Adrenal gland (tissue), 12 donors: Measurements from ENCODE around the gene TMEM43. TPM values are rescaled to one million over a fixed set of nuclear protein-coding genes. Genes with fewer than 3 reads are reported as not detected.
"Not testable (repeated sequence)": the region's sequence is repeated elsewhere in the genome, so short reads cannot be mapped to it uniquely, and the experiment has no call there.

Source experiments
- DNase-seq, 7 donors: peaks; one replicate each; pipeline ENCODE4 v3.0.0-alpha.2; 2019 to 2020
- H3K27ac ChIP-seq, 5 donors: fragments of 200-600 bp; sonication (generic) in 4 of 5; 1 replicate in 3 of 5; 2 replicates in 2 of 5; pipeline versions ENCODE4 v1.5.1 to v1.8.0; 2016 to 2020; ENCODE audit warnings: mild to moderate bottlenecking in 1 of 5
- H3K27me3 ChIP-seq: fragments of 200-600 bp; 2 replicates; pipeline ENCODE4 v1.8.0; 2021
- H3K36me3 ChIP-seq, 2 donors: fragments of 200-600 bp; replicated peaks in 1 of 2; 1 replicate in 1 of 2; 2 replicates in 1 of 2; pipeline versions ENCODE4 v1.5.1 to v1.8.0; 2018 to 2022
- H3K4me1 ChIP-seq, 2 donors: fragments of 200-600 bp; replicated peaks in 1 of 2; 1 replicate in 1 of 2; 2 replicates in 1 of 2; pipeline versions ENCODE4 v1.5.1 to v1.8.0; 2018 to 2021
- H3K4me3 ChIP-seq, 4 donors: fragments of 200-600 bp; sonication (generic) in 3 of 4; one replicate each; pipeline ENCODE4 v1.5.1; 2016 to 2018
- H3K9me3 ChIP-seq, 3 donors: fragments of 200-600 bp; sonication (generic) in 1 of 3; replicated peaks in 1 of 3; 1 replicate in 2 of 3; 2 replicates in 1 of 3; pipeline versions ENCODE4 v1.5.1 to v1.8.0; 2016 to 2021
- POLR2A ChIP-seq, 2 donors: fragments of 450-650 bp; IDR thresholded peaks; one replicate each; pipeline ENCODE4 v1.6.1; 2017; ENCODE audit warnings: antibody characterized with exemption in 2 of 2, mild to moderate bottlenecking in 2 of 2, moderate library complexity in 1 of 2
- WGBS, 4 donors: extraction: QIAGEN DNeasy Blood & Tissue Kit in 2 of 4; methylation state at CpG; one replicate each; pipeline versions ENCODE4 v1.1.5 to v1.1.7; 2013 to 2017; 5-methylcytosine and 5-hydroxymethylcytosine counted together
- intact Hi-C, 2 donors: fragments of 100-400 bp; cut with DNase I; formaldehyde crosslinking; loops; one replicate each; pipeline versions ENCODE4 v1.14.1 to v1.15.0; 2022 to 2023
- polyA plus RNA-seq, 3 donors: library from polyadenylated mRNA; stranded (reverse); fragments of 200-250 nt in 2 of 3; fragments of 350-450 nt in 1 of 3; fragmentation: Illumina TruSeq in 1 of 3; extraction: RNeasy Lipid Tissue Mini Kit (QIAGEN cat#74804) in 1 of 3; gene quantifications; one replicate each; pipeline ENCODE4 v1.2.3, GENCODE V29; 2013 to 2014
- total RNA-seq, 9 donors: library from RNA; depleted of rRNA in 4 of 9; stranded (reverse); fragments of >200 nt in 4 of 9; fragments of 120-200 nt in 1 of 9; fragmentation: NEBNext Ultra II Directional in 1 of 9; extraction: Animal tissue kit (Norgen Biotek cat#: 25700) in 1 of 9; gene quantifications; one replicate each; pipeline versions ENCODE4 v1.1.0 to v1.2.4, GENCODE V29; 2013 to 2023
- TF ChIP-seq, protein P1 (sequence below), 6 experiments: fragments of 450-650 bp in 4 of 6; fragments of 200-600 bp in 2 of 6; sonication (generic) in 1 of 6; IDR thresholded peaks; 1 replicate in 5 of 6; 2 replicates in 1 of 6; pipeline versions ENCODE4 v1.5.1 to v1.8.0; 2016 to 2021; ENCODE audit warnings: antibody characterized with exemption in 6 of 6, mild to moderate bottlenecking in 2 of 6, moderate library complexity in 1 of 6
- donor health status: healthy with polysubstance abuse.
- donor health status: Bipolar disorder and iron deficiency.
- donor health status: DM: yes; HTN: yes; CAD: no.
- donor health status: DM: no; HTN: no; CAD: no.
- donor health status: DM: no; HTN: no; CAD: no.
- donor health status: DM: yes; HTN: yes; CAD: no.

Gene TMEM43
- total and polyA plus RNA-seq, 12 donors: 40.0 to 79.1 (median 56.5) TPM

DNA sequence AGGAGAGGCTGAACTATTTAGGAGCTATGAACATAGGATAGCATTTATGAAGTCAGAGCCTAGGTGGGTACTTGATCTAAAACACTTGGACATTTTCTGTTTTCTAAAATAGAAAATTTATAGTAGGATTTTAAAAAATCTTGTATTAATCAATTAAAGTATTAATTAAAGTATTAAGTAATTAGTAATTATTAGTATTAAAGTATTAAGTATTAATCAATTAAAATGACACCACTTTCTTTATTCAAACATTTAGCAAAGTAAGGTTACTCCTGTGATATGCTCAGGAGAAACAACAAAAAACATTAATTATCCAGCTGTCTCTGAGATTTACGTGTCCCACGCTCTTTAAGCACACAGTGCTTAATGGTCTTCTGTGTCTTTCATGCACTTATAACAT lies 32.4 kb upstream of the TMEM43 start:
- Histone ChIP-seq H3K36me3 (no peaks in the 10 kb centered on the region), H3K4me1 (no peaks in the 10 kb centered on the region), H3K9me3 (no peaks in the 10 kb centered on the region), H3K27me3 (no peaks in the 10 kb centered on the region), H3K27ac (no peak overlapping the region), H3K4me3 (no peak overlapping the region)
- intact Hi-C loops: no loop called here
- DNase-seq: no peak
- 85 to 94% (median 88%) methylated on average over 2 of the region's 2 CpGs for WGBS, 4 donors
- no peak for TF ChIP-seq POLR2A (IDR thresholded peaks at IDR 0.05)
- TF ChIP-seq, protein P1, sequence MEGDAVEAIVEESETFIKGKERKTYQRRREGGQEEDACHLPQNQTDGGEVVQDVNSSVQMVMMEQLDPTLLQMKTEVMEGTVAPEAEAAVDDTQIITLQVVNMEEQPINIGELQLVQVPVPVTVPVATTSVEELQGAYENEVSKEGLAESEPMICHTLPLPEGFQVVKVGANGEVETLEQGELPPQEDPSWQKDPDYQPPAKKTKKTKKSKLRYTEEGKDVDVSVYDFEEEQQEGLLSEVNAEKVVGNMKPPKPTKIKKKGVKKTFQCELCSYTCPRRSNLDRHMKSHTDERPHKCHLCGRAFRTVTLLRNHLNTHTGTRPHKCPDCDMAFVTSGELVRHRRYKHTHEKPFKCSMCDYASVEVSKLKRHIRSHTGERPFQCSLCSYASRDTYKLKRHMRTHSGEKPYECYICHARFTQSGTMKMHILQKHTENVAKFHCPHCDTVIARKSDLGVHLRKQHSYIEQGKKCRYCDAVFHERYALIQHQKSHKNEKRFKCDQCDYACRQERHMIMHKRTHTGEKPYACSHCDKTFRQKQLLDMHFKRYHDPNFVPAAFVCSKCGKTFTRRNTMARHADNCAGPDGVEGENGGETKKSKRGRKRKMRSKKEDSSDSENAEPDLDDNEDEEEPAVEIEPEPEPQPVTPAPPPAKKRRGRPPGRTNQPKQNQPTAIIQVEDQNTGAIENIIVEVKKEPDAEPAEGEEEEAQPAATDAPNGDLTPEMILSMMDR (IDR thresholded peaks at IDR 0.05): no peak

DNA sequence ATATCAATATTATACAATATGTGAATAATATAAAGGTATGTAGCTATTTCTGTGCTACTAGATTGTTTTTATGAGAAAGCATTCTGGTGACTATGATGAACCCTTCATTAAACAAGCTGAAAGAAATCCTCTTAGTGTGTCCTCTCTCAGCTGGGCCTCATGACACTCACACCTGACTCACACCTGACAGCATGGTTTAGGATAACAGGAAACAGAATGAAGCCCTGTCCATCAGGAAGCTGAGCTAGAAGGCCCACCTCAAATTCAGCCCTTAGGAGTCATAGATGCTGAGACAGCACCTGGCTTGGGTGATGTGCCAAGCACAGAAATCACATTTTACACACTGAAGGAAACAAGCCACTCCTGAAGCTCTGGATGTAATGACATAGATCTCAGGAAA lies 31.0 kb upstream of the TMEM43 start:
- H3K9me3 ChIP-seq: no peaks in the 10 kb centered on the region
- H3K4me3 ChIP-seq: no peak overlapping the region
- no peaks in the 10 kb centered on the region for H3K36me3 ChIP-seq
- H3K27me3 ChIP-seq: no peaks in the 10 kb centered on the region
- DNase-seq: no peak
- no peaks in the 10 kb centered on the region for H3K4me1 ChIP-seq
- TF ChIP-seq, protein P1 (IDR thresholded peaks at IDR 0.05): no peak
- no peak for TF ChIP-seq POLR2A (IDR thresholded peaks at IDR 0.05)
- H3K27ac ChIP-seq: no peak overlapping the region
- intact Hi-C loops: no loop called here

DNA sequence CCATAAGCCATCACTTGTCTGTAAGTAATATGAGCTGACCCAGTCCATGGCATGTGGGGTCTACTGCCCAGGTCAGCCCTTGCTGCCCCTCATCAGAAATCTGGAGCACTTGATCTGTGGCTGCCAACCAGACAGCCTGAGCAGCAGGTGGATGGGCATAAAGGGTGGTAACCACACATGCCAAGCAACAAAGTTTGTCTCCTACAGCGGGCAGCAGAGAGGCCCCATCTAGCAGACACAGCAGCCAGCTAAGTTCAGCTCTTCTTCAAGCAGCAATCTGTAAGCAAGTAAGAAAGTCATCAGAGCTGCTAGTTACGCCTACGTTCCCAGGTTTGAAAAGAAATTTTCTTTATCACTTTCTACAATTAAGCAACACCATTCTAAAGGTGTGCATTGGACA lies 28.1 kb upstream of the TMEM43 start:
- 80 to 92% (median 83%) methylated on average over 3 of the region's 3 CpGs for WGBS, 4 donors
- H3K9me3 ChIP-seq: no peaks in the 10 kb centered on the region

DNA sequence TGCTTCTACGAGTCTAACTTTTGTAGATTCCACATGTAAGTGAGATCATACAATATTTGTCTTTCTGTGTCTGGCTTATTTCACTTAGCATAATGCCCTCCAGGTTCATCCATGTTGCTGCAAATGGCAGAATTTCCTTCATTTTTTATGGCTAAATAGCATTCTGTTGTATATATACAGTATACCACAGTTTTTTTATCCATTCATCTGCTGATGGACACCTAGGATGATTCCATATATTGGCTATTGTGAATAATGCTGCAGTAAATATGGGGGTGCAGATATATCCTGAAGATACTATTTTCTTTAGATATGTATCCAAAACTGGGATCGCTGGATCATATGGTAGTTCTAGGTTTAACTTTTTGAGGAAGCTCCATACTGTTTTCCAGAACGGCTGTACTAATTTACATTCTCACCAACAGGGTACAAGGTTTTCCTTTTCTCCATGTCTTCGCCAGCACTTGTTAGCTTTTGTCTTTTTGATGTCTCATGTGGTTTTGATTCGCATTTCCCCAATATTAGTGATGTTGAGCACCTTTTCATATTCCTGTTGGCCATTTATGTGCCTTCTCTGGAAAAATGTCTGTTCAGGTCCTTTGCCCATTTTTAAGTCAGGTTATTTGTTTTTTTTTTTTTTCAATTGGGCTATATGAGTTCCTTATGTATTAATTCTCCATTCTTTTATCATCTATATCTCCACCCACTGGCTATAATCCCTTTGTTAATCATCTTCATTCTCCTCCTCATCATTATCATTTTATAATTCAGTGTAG lies 27.0 kb upstream of the TMEM43 start:
- Histone ChIP-seq H3K4me1 (no peaks in the 10 kb centered on the region), H3K27me3 (no peaks in the 10 kb centered on the region), H3K36me3 (no peaks in the 10 kb centered on the region), H3K4me3 (no peak overlapping the region), H3K27ac (no peak overlapping the region), H3K9me3 (no peaks in the 10 kb centered on the region)
- no peak for DNase-seq
- intact Hi-C loops: no loop called here
- WGBS, 4 donors: 83 to 95% (median 86%) methylated on average over 5 of the region's 5 CpGs
- no peak for TF ChIP-seq POLR2A (IDR thresholded peaks at IDR 0.05)
- TF ChIP-seq, protein P1 (IDR thresholded peaks at IDR 0.05): no peak

More for the DNA sequence above, 28.1 kb upstream of the TMEM43 start:
- no peak overlapping the region for H3K4me3 ChIP-seq
- TF ChIP-seq, protein P1 (IDR thresholded peaks at IDR 0.05): no peak
- no peak for TF ChIP-seq POLR2A (IDR thresholded peaks at IDR 0.05)
- no peaks in the 10 kb centered on the region for H3K4me1 ChIP-seq
- no peak for DNase-seq
- H3K27me3 ChIP-seq: no peaks in the 10 kb centered on the region
- intact Hi-C loops: no loop called here
- no peaks in the 10 kb centered on the region for H3K36me3 ChIP-seq
- H3K27ac ChIP-seq: no peak overlapping the region

DNA sequence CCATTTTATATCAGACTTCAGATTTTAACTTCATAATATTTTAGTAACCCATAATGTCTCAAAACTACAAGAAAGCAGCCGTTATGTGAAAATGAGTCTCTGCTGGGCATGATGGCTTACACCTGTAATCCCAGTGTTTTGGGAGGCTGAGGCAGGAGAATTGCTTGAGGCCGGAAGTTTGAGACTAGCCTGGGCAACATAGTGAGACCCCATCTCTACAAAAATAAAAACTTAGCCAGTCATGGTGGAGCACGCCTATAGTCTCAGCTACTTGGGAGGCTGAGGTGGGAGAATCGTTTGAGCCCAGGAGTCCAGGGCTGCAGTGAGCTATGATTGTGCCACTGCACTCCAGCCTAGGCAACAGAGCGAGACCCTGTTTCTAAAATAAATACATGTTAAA lies 15.0 kb upstream of the TMEM43 start:
- H3K27me3 ChIP-seq, H3K4me3 ChIP-seq: not testable (repeated sequence)

More for the DNA sequence above, 15.0 kb upstream of the TMEM43 start:
- intact Hi-C loops, DNase-seq, H3K4me1 ChIP-seq, H3K27ac ChIP-seq, H3K9me3 ChIP-seq: not testable (repeated sequence)
- H3K36me3 ChIP-seq: peaks cover 0 to 26% of the 10 kb centered on the region in 2 donors
- 93 to 98% (median 96%) methylated on average over 5 of the region's 5 CpGs for WGBS, 4 donors
